GM20000 (cell line): ENCODE data around the gene FAM110D.

ENCODE experiments used
- DNase-seq: peaks from one replicate; pipeline ENCODE4 v3.0.0; 2012; ENCODE audit warnings: low spot score
- TF ChIP-seq, protein P1 (sequence below): IDR thresholded peaks from 2 replicates; pipeline ENCODE4 v1.5.1; 2012; ENCODE audit warnings: mild to moderate bottlenecking, control low read depth; ENCODE audit errors: extremely low read depth, missing control alignments

The FAM110D gene

DNA sequence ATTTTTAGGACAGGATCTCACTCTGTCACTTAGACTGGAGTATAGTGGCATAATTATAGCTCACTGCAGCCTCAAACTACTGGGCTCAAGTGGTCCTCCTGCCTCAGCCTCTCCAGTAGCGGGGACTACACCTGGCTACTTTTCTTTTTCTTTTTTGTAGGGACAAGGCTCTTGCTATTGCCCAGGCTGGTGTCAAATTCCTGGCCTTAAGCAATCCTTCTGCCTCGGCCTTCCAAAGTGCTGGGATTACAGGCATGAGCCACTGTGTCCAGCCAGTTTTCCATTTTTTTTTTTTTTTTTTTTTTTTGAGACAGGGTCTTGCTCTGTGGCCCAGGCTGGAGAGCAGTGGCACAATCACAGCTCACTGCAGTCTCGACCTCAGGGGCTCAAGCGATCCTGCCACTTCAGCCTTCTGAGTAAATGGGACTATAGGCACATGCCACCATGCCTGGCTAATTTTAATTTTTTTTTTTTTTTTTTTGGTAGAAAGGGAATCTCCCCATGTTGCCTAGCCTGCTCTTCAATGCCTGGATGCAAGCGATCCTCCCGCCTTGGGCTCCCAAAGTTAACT, 54.5 kb downstream of the FAM110D start:
- TF ChIP-seq, protein P1, sequence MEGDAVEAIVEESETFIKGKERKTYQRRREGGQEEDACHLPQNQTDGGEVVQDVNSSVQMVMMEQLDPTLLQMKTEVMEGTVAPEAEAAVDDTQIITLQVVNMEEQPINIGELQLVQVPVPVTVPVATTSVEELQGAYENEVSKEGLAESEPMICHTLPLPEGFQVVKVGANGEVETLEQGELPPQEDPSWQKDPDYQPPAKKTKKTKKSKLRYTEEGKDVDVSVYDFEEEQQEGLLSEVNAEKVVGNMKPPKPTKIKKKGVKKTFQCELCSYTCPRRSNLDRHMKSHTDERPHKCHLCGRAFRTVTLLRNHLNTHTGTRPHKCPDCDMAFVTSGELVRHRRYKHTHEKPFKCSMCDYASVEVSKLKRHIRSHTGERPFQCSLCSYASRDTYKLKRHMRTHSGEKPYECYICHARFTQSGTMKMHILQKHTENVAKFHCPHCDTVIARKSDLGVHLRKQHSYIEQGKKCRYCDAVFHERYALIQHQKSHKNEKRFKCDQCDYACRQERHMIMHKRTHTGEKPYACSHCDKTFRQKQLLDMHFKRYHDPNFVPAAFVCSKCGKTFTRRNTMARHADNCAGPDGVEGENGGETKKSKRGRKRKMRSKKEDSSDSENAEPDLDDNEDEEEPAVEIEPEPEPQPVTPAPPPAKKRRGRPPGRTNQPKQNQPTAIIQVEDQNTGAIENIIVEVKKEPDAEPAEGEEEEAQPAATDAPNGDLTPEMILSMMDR, result no peak
- DNase-seq, result no peak
